K562 treated with DMSO at 1 percent for 24 hours (cell line): ENCODE results near the gene PRAMEF2. TPM values are rescaled to one million over a fixed set of nuclear protein-coding genes. Genes with fewer than 3 reads are reported as not detected.

Source experiments
- total RNA-seq: library from RNA; unstranded; fragments of 300-600 nt; gene quantifications from 2 replicates; pipeline ENCODE4 v1.2.3, GENCODE V29; 2022; ENCODE audit warnings: low read depth; ENCODE audit not compliant: insufficient read depth

Gene PRAMEF2
- total RNA-seq = not detected in 2 replicates

GRCh38 chr1:12856786-12857185, at the start of gene PRAMEF2:
PRAMEF2 (plus strand) TSS chr1:12857086; CDS start chr1:12859010, 1,924 bp downstream.

GRCh38 chr1:12831310-12831709, 25.6 kb upstream of the PRAMEF2 start, which contains the start of gene PRAMEF11:
PRAMEF11 (minus strand) TSS chr1:12831410; CDS start chr1:12828789, 2,621 bp downstream.

GRCh38 chr1:12848620-12849019, 8.3 kb upstream of the PRAMEF2 start, which contains the start of gene HNRNPCL1:
HNRNPCL1 (minus strand) TSS chr1:12848720; CDS start chr1:12848289, 431 bp downstream.

DNA sequence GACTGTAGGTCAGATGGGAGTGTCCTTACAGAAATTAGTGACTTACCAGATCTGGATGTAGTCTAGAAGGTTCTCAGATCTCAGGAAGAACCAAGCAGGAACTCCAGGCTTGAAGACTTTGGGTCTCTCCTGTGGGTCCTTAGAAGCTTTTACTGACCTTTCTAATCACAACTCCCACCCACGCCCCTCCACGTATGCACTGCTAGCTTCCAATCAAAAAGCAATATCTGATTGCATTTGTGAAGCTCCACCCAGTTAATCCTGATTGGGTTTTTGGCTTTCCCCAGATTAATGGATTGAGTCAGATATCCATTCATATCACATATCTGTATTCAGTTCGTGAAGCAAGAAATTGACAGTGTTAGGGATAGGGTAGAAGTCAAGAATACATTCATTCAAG, 29.2 kb downstream of the PRAMEF2 start, which contains the start of gene PRAMEF4:
TSS of gene PRAMEF4 (minus strand) at position 101 of the 400 bp plus-strand sequence. CDS start 2,807 bp downstream, outside the sequence.

DNA sequence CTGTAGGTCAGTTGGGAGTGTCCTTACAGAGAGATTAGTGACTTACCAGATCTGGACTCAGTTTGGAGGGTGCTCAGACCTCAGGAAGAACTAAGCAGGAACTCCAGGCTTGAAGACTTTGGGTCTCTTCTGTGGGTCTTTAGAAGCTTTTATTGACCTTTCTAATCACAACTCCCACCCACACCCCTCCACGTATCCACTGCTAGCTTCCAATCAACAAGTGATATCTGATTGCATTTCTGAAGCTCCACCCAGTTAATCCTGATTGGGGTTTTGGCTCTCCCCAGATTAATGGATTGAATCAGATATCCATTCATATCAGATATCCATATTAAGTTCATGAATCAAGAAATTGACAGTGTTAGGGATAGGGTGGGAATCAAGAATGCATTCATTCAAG, 41.3 kb downstream of the PRAMEF2 start, which contains the start of gene PRAMEF10:
TSS of gene PRAMEF10 (minus strand) at position 101 of the 400 bp plus-strand sequence. CDS start 2,423 bp downstream, outside the sequence.

Other genes starting within 250 kb of the PRAMEF2 start
- gene DHRS3, start 238.9 kb upstream of the PRAMEF2 start, total RNA-seq = 34.4 and 35.6 TPM in 2 replicates
- not detected in 2 replicates for gene AADACL4, start 213.0 kb upstream of the PRAMEF2 start, total RNA-seq
- gene AADACL3, start 141.0 kb upstream of the PRAMEF2 start, total RNA-seq = not detected in 2 replicates
- gene CFAP107, start 110.9 kb upstream of the PRAMEF2 start, total RNA-seq = not detected in 2 replicates
- gene PRAMEF12, start 83.3 kb upstream of the PRAMEF2 start, total RNA-seq = not detected in 2 replicates
- not detected in 2 replicates for gene PRAMEF1, start 65.7 kb upstream of the PRAMEF2 start, total RNA-seq
- not detected in 2 replicates for gene PRAMEF11, start 25.7 kb upstream of the PRAMEF2 start, total RNA-seq
- gene HNRNPCL1, start 8.4 kb upstream of the PRAMEF2 start, total RNA-seq = not detected in 2 replicates
- gene PRAMEF4, start 29.1 kb downstream of the PRAMEF2 start, total RNA-seq = not detected in 2 replicates
- gene PRAMEF10, start 41.2 kb downstream of the PRAMEF2 start, total RNA-seq = not detected in 2 replicates
- gene PRAMEF7, start 59.5 kb downstream of the PRAMEF2 start, total RNA-seq = not detected in 2 replicates
- gene PRAMEF6, start 90.5 kb downstream of the PRAMEF2 start, total RNA-seq = not detected in 2 replicates
- not detected in 2 replicates for gene PRAMEF27, start 199.5 kb downstream of the PRAMEF2 start, total RNA-seq
- gene HNRNPCL3, start 203.7 kb downstream of the PRAMEF2 start, total RNA-seq = not detected in 2 replicates
- not detected in 2 replicates for gene PRAMEF25, start 213.7 kb downstream of the PRAMEF2 start, total RNA-seq